Measurements from ENCODE around the gene HTRA2. TPM values are rescaled to one million over a fixed set of nuclear protein-coding genes. Genes with fewer than 3 reads are reported as not detected.
"Not testable (repeated sequence)": the region's sequence is repeated elsewhere in the genome, so short reads cannot be mapped to it uniquely, and the experiment has no call there.

The HTRA2 gene
- total and polyA plus RNA-seq, 9 of the 15 experiments (the other 6 are each of a cell fraction or from before 2014, with no cell fraction given), result 54.2 to 71.2 (median 65.8) TPM

GRCh38 chr2:74560591-74560990 is 30.9 kb downstream of the HTRA2 start (continued):
- TF ChIP-seq JUN (IDR thresholded peaks at IDR 0.05; ENCODE audit: borderline replicate concordance, low read depth, low read length) (no peak), JUN (CRISPR knock-in tag; IDR thresholded peaks at IDR 0.05; ENCODE audit: borderline replicate concordance) (no peak), ASH1L (IDR thresholded peaks at IDR 0.05; ENCODE audit: borderline replicate concordance, low read depth, partially characterized antibody) (no peak), SLC30A9 (CRISPR knock-in tag; IDR thresholded peaks at IDR 0.05) (no peak), TCF15 (CRISPR knock-in tag; IDR thresholded peaks at IDR 0.05) (no peak), ZZZ3 (IDR thresholded peaks at IDR 0.05) (no peak), ZBTB1 (CRISPR knock-in tag; IDR thresholded peaks at IDR 0.05; ENCODE audit: borderline replicate concordance, low read depth) (no peak), ZNF175 (CRISPR knock-in tag; IDR thresholded peaks at IDR 0.05; ENCODE audit: low read depth) (no peak), FOXK1 (CRISPR knock-in tag; IDR thresholded peaks at IDR 0.05; ENCODE audit: borderline replicate concordance) (no peak), STAG1 (CRISPR knock-in tag; IDR thresholded peaks at IDR 0.05; ENCODE audit: borderline replicate concordance) (no peak), TSC22D4 (tag; IDR thresholded peaks at IDR 0.05) (no peak), BMI1 (IDR thresholded peaks at IDR 0.05; ENCODE audit: low read length) (no peak)

DNA sequence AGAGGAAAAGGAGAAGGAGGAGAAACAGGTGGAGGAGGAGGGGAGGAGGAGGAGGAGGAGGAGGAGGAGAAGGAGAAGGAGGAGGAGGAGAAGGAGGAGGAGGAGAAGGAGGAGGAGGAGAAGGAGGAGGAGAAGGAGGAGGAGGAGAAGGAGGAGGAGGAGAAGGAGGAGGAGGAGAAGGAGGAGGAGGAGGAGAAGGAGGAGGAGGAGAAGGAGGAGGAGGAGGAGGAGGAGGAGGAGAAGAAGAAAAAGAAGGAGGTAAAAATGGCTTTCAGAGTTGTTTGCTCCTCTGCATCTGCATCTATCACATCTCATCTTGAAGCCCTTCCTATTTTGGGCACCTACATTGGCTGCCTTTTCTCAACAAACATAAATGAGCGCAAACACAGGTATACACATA is 31.3 kb downstream of the HTRA2 start:
- DNase-seq (ENCODE audit: extremely low read depth in 1 of 4, low spot score in 3 of 4); H4K20me1 ChIP-seq (replicated peaks; ENCODE audit: control insufficient read depth, insufficient read depth, low read length); ATAC-seq; H3K9me3 ChIP-seq (replicated peaks; ENCODE audit: control insufficient read depth, insufficient read depth, low read depth, low read length); BruUV-seq (replicated peaks); H3K27ac ChIP-seq (ENCODE audit: extremely low read depth, low read depth, low read length); CTCF ChIA-PET (ENCODE audit: low intra/inter-chr PET ratio); H3K9me1 ChIP-seq (ENCODE audit: control insufficient read depth, insufficient read depth, low read length); intact Hi-C loops (cut with micrococcal nuclease); H3K79me2 ChIP-seq (ENCODE audit: control insufficient read depth, insufficient read depth, low read length); H3K4me3 ChIP-seq; POLR2A ChIA-PET; H2AFZ ChIP-seq (ENCODE audit: low read depth, low read length); in situ Hi-C loops (cut with MboI); FAIRE-seq; H3K4me2 ChIP-seq (ENCODE audit: insufficient read depth, low read length): not testable (repeated sequence)
- TF ChIP-seq ZNF263 (CRISPR knock-in tag; IDR thresholded peaks at IDR 0.05; ENCODE audit: borderline replicate concordance), result peak; percentile 78
- WGBS (ENCODE audit: insufficient coverage, low coverage, missing lambda C conversion rate), result 40% methylated on average over 1 of the region's 1 CpG
- H3K9ac ChIP-seq (ENCODE audit: insufficient read depth in 1 of 2, low read depth in 2 of 2, low read length in 2 of 2), result peak overlapping the region in 1 of 2 experiments; percentile 81; a peak in 1 of 4 replicates
- peaks cover 10 to 16% of the 10 kb centered on the region in 2 experiments; a peak in 4 of 5 replicates for H3K4me1 ChIP-seq (replicated peaks in 1 of 2; ENCODE audit: control insufficient read depth in 2 of 2, insufficient read depth in 2 of 2, low read length in 2 of 2)
- H3K36me3 ChIP-seq (ENCODE audit: control insufficient read depth, insufficient read depth, low read length), result peaks cover 15% of the 10 kb centered on the region; the same call in 1 of the 3 replicates
- peaks cover 0 to 16% of the 10 kb centered on the region in 2 experiments; a peak in 3 of 5 replicates for H3K27me3 ChIP-seq (ENCODE audit: control insufficient read depth in 2 of 2, insufficient read depth in 2 of 2, low read length in 2 of 2)

Measured in K562 (cell line).